ENCODE data around the gene RPRD2.

DNA sequence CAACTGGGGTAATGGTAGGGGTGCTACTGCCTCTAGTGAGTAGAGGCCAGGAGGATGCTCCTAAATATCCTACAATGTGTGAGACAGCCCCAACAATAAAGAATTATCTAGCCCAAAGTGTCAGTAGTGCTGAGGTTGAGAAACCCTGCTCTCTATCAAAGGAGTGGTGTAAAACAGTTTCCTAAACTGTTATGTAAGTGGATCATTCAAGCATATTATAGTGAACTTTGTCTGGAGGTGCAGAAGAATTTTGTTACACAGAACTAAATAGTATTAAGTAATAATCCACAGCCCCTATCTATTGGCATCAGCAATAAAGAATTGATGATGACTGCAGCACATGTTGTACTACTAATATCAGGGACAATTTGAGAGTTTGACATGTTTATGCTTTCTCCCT lies 103.0 kb downstream of the RPRD2 start:
- TF ChIP-seq POLR2AphosphoS5 (IDR thresholded peaks at IDR 0.05) (no peak), MXI1 (conservative IDR thresholded peaks at IDR 0.05; ENCODE audit: poor library complexity, severe bottlenecking) (no peak), EZH2 (IDR thresholded peaks at IDR 0.05; ENCODE audit: borderline replicate concordance, insufficient read depth, low read length, poor library complexity, severe bottlenecking) (no peak), TAF1 (IDR thresholded peaks at IDR 0.05; ENCODE audit: low read depth) (no peak)
- TF ChIP-seq, protein P1, sequence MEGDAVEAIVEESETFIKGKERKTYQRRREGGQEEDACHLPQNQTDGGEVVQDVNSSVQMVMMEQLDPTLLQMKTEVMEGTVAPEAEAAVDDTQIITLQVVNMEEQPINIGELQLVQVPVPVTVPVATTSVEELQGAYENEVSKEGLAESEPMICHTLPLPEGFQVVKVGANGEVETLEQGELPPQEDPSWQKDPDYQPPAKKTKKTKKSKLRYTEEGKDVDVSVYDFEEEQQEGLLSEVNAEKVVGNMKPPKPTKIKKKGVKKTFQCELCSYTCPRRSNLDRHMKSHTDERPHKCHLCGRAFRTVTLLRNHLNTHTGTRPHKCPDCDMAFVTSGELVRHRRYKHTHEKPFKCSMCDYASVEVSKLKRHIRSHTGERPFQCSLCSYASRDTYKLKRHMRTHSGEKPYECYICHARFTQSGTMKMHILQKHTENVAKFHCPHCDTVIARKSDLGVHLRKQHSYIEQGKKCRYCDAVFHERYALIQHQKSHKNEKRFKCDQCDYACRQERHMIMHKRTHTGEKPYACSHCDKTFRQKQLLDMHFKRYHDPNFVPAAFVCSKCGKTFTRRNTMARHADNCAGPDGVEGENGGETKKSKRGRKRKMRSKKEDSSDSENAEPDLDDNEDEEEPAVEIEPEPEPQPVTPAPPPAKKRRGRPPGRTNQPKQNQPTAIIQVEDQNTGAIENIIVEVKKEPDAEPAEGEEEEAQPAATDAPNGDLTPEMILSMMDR (IDR thresholded peaks at IDR 0.05; ENCODE audit: poor library complexity, severe bottlenecking): no peak
